Smooth muscle cell (in vitro differentiated cells): Measurements from ENCODE around the gene DPP4. TPM values are rescaled to one million over a fixed set of nuclear protein-coding genes. Genes with fewer than 3 reads are reported as not detected.

Experiments used
- DNase-seq: peaks from one replicate; lab custom pipeline; 2025; ENCODE audit not compliant: unreplicated experiment; lab: John Stamatoyannopoulos, UW
- H2AFZ ChIP-seq: fragments of 200-600 bp; sonication (generic); 2 replicates; pipeline ENCODE4 v1.6.0; 2016; ENCODE audit warnings: antibody characterized with exemption, low read depth, mild to moderate bottlenecking
- H3F3A ChIP-seq: fragments of 200-600 bp; sonication (generic); 2 replicates; pipeline ENCODE4 v1.6.0; 2017; ENCODE audit warnings: antibody characterized with exemption, low read depth
- H3K27ac ChIP-seq: fragments of 200-600 bp; sonication (generic); 2 replicates; pipeline ENCODE4 v1.5.1; 2016; ENCODE audit warnings: low read depth, mild to moderate bottlenecking
- H3K27me3 ChIP-seq: fragments of 200-600 bp; sonication (generic); 2 replicates; pipeline ENCODE4 v1.6.1; 2016; ENCODE audit warnings: low read depth, mild to moderate bottlenecking
- H3K36me3 ChIP-seq: fragments of 200-600 bp; sonication (generic); 2 replicates; pipeline ENCODE4 v1.5.1; 2016; ENCODE audit warnings: low read depth
- H3K4me1 ChIP-seq: fragments of 200-600 bp; sonication (generic); 2 replicates; pipeline ENCODE4 v1.5.1; 2016; ENCODE audit warnings: low read depth
- H3K4me2 ChIP-seq: fragments of 200-600 bp; sonication (generic); 2 replicates; pipeline ENCODE4 v1.6.0; 2016; ENCODE audit warnings: mild to moderate bottlenecking
- H3K4me3 ChIP-seq: fragments of 200-600 bp; sonication (generic); 2 replicates; pipeline ENCODE4 v1.5.1; 2016; ENCODE audit warnings: mild to moderate bottlenecking
- H3K79me2 ChIP-seq: fragments of 200-600 bp; sonication (generic); 2 replicates; pipeline ENCODE4 v1.6.0; 2016; ENCODE audit warnings: low read depth, mild to moderate bottlenecking
- H3K9ac ChIP-seq: fragments of 200-600 bp; sonication (generic); 2 replicates; pipeline ENCODE4 v1.6.0; 2016; ENCODE audit warnings: low read depth
- H3K9me3 ChIP-seq: fragments of 200-600 bp; sonication (generic); replicated peaks from 2 replicates; pipeline ENCODE4 v1.5.1; 2016; ENCODE audit warnings: low read depth
- H4K20me1 ChIP-seq: fragments of 200-600 bp; sonication (generic); 2 replicates; pipeline ENCODE4 v1.6.0; 2016; ENCODE audit warnings: low read depth
- WGBS: methylation state at CpG from one replicate; pipeline ENCODE4 v1.1.7; 2016; ENCODE audit warnings: low lambda C conversion rate; 5-methylcytosine and 5-hydroxymethylcytosine counted together
- polyA plus RNA-seq: library from polyadenylated mRNA; unstranded; fragments of >200 nt; fragmentation: Nextera tagmentation; extraction: Ambion mirVana; gene quantifications from 2 replicates; pipeline ENCODE4 v1.2.1, GENCODE V29; 2016
- total RNA-seq: library from RNA; depleted of rRNA; stranded (reverse); fragments of >200 nt; gene quantifications from 2 replicates; pipeline ENCODE4 v1.2.3, GENCODE V29; 2014
- TF ChIP-seq, protein P1 (sequence below): fragments of 200-600 bp; sonication (generic); IDR thresholded peaks from 2 replicates; pipeline ENCODE4 v1.5.1; 2017; ENCODE audit warnings: borderline replicate concordance, mild to moderate bottlenecking, antibody characterized with exemption; ENCODE audit not compliant: insufficient read depth, poor library complexity, severe bottlenecking

The DPP4 gene
- total and polyA plus RNA-seq, 2 experiments from 2014 or later = 17.6 to 32.0 TPM

DNA sequence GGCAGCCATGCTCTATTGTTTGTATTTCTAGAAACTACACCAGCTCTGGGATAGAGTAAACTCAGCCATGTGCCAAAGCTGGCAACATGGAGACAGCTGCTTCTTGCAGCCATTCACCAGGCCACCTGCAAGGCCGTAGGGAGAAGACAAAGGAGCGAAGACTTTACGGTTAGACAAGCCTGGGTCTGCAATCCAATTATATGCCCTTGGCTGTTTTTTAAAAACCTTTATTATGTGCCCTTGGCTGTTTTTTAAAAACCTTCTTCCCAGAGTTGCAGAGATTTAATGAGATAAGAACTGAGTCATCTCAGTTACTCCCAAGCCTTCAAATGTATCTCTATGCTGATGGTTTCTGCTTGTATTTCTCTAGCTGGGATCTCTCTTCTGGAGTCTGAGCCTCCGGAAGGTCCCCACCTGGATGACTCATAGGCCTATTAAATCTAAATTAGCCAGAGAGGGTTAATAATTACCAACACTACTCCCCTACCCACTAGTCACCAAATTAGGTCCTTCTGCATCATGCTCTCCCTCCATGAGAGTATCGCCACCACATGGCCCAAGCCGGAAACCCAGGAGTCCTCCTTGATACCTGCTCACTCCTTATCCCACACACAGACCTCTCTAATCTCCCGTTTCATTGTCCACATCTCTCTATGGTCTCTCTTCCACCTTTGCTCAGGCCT is 17.5 kb upstream of the DPP4 start:
- peak overlapping the region; percentile 28 for H3K4me2 ChIP-seq
- no peaks in the 10 kb centered on the region for H3K9me3 ChIP-seq
- peaks cover 26% of the 10 kb centered on the region for H3F3A ChIP-seq
- no peak overlapping the region for H2AFZ ChIP-seq
- DNase-seq = no peak
- TF ChIP-seq, protein P1, sequence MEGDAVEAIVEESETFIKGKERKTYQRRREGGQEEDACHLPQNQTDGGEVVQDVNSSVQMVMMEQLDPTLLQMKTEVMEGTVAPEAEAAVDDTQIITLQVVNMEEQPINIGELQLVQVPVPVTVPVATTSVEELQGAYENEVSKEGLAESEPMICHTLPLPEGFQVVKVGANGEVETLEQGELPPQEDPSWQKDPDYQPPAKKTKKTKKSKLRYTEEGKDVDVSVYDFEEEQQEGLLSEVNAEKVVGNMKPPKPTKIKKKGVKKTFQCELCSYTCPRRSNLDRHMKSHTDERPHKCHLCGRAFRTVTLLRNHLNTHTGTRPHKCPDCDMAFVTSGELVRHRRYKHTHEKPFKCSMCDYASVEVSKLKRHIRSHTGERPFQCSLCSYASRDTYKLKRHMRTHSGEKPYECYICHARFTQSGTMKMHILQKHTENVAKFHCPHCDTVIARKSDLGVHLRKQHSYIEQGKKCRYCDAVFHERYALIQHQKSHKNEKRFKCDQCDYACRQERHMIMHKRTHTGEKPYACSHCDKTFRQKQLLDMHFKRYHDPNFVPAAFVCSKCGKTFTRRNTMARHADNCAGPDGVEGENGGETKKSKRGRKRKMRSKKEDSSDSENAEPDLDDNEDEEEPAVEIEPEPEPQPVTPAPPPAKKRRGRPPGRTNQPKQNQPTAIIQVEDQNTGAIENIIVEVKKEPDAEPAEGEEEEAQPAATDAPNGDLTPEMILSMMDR = no peak
- no peaks in the 10 kb centered on the region for H3K27me3 ChIP-seq
- no peak overlapping the region for H3K4me3 ChIP-seq
- no peaks in the 10 kb centered on the region for H4K20me1 ChIP-seq
- WGBS = 61% methylated on average over 7 of the region's 7 CpGs
- no peaks in the 10 kb centered on the region for H3K79me2 ChIP-seq
- H3K4me1 ChIP-seq = peaks cover 26% of the 10 kb centered on the region
- H3K9ac ChIP-seq = no peak overlapping the region
- no peaks in the 10 kb centered on the region for H3K36me3 ChIP-seq
- H3K27ac ChIP-seq = peak overlapping the region; percentile 92

- no peaks in the 10 kb centered on the region for H3K79me2 ChIP-seq
- H3K27me3 ChIP-seq = no peaks in the 10 kb centered on the region
- peak overlapping the region; percentile 92 for H3K27ac ChIP-seq
- H3K4me3 ChIP-seq = no peak overlapping the region
- no peaks in the 10 kb centered on the region for H3K9me3 ChIP-seq
- H3K4me1 ChIP-seq = peaks cover 34% of the 10 kb centered on the region
- TF ChIP-seq, protein P1 = no peak
- no peak overlapping the region for H3K9ac ChIP-seq
- no peaks in the 10 kb centered on the region for H4K20me1 ChIP-seq
- no peak for DNase-seq
- no peaks in the 10 kb centered on the region for H3K36me3 ChIP-seq
- no peak overlapping the region for H2AFZ ChIP-seq
- WGBS = 42% methylated on average over 1 of the region's 1 CpG
- H3F3A ChIP-seq = peaks cover 26% of the 10 kb centered on the region
- H3K4me2 ChIP-seq = peak overlapping the region; percentile 36
Observed at GRCh38 chr2:162090109-162090508, 16.1 kb upstream of the DPP4 start.

GRCh38 chr2:162086904-162087303 is 12.9 kb upstream of the DPP4 start:
- H3K79me2 ChIP-seq = no peaks in the 10 kb centered on the region
- peaks cover 31% of the 10 kb centered on the region for H3K4me1 ChIP-seq
- no peak overlapping the region for H3K4me3 ChIP-seq
- H3K4me2 ChIP-seq = peak overlapping the region; percentile 12
- H3K36me3 ChIP-seq = no peaks in the 10 kb centered on the region
- no peak overlapping the region for H3K9ac ChIP-seq
- 49% methylated on average over 2 of the region's 2 CpGs for WGBS
- H3K27me3 ChIP-seq = no peaks in the 10 kb centered on the region
- no peaks in the 10 kb centered on the region for H3K9me3 ChIP-seq
- no peak for DNase-seq
- H3K27ac ChIP-seq = peak overlapping the region; percentile 60
- TF ChIP-seq, protein P1 = no peak
- no peaks in the 10 kb centered on the region for H4K20me1 ChIP-seq
- peaks cover 19% of the 10 kb centered on the region for H3F3A ChIP-seq
- no peak overlapping the region for H2AFZ ChIP-seq
